Activated T-cell treated with anti-CD3 and anti-CD28 coated beads for 48 hours (primary cell): ENCODE results near the gene USP49.
"Not testable (repeated sequence)": the region's sequence is repeated elsewhere in the genome, so short reads cannot be mapped to it uniquely, and the experiment has no call there.

Experiments used
- DNase-seq: peaks from one replicate; pipeline ENCODE4 v3.0.0-alpha.2; 2020; ENCODE audit warnings: low read depth

The USP49 gene

DNA sequence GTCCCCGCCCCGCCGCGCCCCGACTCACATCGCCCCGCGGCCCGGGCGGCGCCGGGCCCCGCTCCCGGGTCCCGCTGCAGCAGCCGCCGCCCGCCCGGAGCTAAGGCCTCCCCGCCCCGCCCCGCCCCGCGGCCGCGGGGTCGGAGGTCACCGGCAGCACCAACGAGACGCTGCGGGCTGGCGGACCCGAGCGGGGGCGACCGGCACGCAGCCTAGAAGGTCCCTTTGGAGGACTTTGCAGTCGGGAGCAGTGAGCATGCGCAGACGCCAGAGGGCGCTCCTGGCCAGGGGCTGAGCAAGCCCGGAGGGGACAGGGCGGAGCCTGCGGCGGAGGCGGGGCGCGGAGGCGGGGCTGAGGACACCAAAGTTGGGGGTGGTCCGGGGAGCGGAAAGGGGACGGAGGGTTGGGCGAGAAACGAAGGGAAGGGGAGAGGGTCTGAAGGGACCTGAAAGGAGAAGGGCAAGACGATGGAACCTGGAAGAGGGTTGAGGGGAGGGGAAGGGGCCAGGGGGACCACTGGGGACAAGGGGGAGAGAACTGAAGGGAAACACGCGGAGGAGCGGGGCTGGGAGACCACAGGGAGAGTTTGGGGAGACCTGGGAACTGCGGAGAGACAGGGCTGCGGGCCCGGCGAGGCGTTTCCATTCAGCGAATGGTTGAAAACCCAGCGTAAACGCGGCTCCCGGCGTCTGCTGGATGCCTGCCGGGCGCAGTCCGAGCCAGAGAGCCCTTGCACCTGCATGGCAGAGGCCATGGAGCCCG, 115.2 kb downstream of the USP49 start, which contains the start of gene FRS3:
TSS of gene FRS3 (minus strand) at position 113 of the 763 bp plus-strand sequence. CDS start 2,913 bp downstream, outside the sequence.
- peak; percentile 99 for DNase-seq

DNA sequence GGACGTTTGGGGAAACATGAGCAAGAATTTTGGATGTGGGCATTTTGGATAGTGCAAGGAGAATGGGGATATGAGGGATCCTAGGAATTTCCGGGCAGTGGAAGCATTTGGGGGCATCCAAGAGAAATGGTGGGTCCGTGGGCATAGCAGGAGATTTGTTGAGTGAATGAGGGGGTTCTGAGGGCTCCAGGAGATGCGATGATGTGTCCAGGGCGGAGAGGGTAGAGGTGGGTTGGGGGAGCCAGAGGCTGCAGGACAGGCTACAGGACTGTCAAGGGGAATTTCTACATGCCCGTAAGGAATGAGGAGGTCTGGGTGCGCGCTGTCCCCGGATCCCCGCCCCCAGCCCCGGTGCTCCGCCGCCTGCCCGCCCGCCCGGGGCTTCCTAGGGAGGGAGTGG, 115.8 kb downstream of the USP49 start:
- DNase-seq, result no peak

DNA sequence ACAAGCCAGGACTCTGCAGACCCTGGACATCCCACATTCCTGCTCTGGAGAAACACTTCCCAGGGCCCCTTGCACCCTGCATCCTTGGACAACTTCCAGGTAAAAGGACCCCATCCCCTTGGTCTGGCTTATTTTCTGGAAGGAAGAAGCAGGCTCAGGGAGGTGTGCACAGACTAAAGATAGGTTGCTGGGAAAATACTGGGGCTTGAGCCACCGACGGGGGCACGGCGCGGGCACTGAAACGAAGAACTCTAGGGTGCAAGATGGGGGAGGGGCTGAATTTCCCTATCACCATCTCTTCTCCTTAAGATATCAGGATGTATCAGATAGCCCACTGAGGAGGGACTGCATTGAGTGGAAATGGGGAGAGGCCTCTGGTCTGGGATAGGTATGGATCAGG, 116.3 kb downstream of the USP49 start:
- no peak for DNase-seq

DNA sequence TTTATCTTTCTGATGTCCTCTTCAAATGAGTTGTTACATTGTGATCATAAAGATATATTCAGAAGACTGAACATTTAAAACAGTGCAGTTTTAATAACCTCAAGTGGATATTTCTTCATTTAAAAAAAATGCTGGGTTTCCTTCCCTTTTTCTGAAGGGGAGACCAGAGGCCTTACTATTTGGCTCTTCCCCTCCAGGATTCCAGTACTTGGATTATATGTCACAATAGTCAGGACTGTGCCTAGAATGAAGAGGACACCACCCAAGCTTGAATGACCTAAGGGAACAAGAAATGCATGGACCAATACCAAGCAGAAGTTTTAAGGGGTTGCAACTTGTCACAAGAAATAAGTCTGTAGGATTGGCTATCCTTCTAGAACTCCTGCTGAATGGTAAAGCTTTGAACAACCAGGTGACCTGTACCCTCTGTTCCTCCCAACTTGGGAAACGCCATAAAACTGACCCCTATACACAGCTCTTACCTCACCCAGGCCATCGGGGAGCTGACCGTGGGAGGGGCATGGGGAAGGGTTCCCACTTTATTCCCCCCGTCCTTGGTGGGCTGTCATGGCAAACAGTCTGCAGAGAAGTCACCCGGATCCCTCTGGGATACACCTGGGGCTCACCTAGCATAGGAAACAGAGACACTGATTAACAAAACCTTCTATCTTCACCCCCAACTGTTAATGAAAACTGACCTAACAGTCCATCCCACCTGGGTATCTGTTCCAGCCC, 117.5 kb downstream of the USP49 start:
- DNase-seq, result no peak

DNA sequence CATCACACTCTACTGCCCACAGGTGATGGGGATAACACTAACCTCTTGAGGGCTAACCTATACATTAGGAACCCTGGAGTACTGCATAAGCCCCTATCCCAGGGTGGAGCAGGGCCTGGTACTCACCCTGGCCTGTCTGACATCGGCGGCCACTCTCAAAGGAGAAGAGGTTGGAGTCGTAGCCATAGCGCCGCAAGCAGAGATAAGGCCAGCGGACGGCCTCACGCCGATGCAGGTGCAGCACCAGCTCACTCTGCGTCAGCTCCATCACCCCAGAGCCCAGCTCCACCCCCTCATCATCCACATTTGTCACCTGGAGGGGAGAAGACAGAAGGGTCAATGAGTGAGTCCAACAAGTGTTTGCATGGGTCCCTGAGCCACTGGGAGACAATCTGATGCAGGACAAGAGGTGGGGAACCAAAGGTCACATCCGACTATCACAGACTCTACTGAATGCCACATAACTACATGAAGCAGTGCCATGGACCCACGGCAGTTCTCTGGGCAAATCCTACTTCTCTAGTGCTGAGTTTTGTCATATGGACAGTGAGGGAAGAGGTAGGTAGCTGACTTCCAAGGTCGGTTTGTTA, 119.8 kb downstream of the USP49 start:
- no peak for DNase-seq

DNA sequence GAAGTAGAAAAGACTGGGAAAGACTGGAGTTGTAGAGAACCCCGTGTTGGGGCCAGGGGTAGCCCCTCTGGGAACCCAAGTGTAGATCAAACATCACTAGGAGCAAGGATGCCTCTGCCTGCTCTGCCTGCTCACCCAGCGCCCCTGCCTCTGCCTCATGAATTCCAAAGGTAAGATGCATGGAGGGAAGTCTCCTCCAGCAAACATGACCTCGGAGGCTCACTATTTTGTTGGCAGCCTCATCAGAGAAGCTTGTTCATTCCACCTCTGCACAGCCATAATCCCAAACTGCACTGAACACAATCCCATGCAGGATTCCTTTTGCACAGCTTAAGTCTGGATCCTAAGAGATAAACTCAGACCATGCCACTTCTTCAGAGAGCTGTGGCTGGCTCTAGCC, 120.3 kb downstream of the USP49 start:
- DNase-seq, result no peak

DNA sequence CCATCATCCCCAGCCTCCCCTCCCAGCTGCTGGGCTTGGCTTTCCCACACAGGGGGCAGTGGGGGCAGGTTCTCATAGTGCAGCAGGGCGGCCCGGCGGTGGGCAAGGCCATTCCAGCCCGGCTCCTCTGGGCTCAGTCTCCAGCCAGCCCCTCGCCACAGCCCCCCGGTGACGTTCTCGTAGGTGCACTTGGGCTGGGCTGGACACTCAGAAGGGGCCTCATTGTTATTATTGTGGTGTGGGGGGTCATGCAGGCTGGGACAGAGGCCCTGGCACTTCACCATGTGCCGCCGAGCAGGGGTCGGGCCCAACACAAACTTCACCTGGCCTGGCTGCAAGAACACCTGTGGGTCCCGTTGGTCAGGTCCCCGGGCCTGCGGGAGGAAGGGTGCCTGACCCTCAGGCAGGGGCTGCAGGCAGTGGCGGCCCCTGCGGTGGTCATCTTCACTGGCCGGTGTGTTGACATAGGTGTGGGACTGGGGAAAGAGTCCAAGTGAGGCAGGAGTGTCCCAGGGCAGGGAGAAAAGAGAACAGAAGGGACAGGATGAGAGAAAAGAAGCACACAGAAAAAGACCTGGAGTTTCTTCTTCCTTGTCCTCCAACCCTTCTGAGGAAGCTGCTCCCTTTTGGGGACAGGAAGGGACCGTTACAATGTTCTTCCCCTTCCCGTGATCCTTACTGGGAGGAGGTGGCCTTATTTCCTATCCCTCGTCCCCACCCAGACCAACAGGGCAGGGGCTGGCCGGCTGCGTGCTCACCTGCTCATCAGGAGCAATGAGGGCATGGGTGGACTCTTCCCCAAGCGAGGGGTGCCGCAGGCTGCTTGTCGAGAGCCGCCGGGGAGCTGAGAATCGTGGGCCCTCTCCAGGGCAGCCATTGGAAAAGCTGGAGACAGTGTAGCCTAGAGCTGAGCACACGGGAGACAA, 123.9 kb downstream of the USP49 start:
- DNase-seq, result no peak

DNA sequence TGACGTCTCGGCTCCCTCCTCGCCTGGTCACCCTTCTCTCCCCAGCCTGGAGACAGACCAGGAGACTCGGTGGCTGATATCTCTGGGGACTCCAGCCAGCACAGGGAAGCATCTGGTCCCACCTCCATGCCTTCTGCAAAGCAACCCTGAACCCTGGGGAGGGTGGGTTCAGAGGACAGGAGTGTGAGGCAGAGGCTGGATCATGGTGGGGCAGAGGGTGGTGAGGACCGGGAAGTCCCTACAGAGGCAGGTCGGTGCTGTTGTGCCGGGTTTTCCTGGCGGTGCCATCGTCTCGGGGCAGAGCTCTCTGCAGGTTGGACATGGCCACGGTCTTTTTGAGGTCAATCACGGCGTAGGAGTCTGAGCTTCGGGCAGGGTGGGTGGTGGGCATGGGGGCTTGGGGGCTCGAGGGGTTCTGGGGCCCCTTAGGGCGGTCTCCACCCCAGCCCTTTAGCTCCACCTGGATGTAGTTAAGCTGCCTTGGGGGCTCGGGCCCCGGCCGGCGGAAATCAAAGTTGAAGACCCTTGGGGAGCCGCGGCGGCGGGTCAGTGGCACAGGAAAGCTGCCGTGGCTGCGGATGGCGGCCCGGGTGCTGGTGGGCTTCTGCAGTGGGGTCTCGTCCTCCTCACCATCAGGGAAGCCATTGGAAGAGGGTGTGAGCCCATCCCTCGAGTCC, 124.7 kb downstream of the USP49 start:
- no peak for DNase-seq

DNA sequence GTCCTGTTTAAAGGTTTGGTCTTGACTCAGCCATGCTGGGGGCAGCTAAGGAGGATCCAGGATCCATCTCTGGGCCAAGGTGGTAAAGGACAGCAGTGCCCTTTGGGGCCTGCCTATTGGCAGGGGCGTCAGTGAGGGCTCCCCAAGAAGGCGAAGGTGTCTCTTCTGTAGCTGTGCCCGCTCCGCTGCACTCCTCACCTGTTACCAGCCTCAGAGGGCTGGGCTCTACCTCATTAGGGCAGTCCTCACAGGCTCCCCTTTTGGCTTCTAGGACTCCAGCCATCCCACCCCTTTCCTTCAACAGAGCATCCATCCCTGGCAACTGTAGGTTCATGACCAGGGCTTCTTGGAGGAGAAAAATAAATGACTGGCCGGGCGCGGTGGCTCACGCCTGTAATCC, 125.8 kb downstream of the USP49 start:
- no peak for DNase-seq

DNA sequence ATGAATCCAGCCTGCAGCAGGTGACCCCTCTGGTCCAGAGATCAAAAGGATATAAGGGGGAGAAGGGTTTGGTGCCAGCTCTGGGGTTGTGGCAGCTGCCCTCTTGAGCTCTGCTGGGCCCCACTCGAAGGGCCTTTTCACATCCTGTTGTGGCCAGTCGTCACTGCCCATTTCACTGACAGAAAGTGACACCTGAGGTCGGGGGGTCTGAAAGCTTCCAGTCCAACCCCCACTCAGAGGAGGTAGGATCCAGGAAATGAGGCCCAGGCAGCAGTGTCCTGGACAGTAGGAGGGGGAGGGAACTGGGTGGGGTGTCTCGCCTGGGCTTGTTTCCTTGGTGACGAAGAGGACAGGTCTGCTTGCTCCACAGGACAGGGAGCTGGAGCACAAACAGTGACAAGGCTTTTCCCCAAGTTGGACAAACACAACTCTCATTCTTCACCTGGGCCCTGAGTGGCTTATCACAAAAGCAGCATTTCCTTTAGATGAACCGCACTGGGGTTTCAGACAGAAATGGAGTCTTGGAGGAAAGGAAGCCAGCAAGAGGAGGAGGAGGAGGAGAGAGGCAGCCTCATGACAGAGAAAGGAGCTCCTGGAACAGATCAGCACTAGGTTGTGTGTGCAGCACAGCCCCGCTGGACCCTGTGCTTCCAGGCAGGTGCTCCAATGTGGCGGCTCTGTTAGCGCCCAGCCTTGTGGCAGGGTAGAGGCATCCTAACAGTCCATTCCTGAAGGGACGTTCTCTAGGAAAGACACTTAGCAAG, 126.4 kb downstream of the USP49 start:
- no peak for DNase-seq

DNA sequence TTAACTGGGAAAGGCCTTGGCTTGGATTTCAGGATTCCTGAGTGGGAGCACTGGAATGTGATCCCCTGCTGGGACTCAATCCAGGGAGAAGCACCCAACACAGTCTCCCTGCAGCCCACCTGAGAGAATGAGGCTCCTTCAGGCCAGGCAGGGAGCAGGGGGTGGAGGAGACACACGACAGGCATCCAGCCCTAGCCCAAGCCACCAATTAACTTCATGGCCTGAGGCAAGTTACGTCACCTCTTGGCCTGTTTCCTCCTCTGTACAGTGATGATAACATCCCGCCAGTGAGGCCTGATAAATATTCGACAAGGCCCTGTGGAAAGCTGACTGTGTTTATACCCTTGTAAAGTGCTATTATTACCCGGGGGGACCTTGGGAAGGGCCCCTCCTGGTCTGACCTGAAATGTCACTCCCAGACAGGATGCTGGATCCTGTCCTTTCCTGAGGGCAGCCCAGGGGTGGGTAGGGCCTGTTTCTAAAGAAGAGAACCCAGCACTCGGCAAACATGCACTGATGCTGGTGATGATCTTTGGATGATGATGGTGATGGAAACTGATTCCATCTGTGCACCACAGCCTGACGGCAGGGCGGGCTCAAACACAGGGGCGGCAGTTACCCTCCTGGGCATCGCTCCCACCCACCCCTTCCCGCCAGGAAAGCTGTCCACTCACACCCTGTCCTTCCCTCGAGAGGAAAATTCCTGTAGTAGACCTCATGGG, 127.9 kb downstream of the USP49 start:
- no peak for DNase-seq

DNA sequence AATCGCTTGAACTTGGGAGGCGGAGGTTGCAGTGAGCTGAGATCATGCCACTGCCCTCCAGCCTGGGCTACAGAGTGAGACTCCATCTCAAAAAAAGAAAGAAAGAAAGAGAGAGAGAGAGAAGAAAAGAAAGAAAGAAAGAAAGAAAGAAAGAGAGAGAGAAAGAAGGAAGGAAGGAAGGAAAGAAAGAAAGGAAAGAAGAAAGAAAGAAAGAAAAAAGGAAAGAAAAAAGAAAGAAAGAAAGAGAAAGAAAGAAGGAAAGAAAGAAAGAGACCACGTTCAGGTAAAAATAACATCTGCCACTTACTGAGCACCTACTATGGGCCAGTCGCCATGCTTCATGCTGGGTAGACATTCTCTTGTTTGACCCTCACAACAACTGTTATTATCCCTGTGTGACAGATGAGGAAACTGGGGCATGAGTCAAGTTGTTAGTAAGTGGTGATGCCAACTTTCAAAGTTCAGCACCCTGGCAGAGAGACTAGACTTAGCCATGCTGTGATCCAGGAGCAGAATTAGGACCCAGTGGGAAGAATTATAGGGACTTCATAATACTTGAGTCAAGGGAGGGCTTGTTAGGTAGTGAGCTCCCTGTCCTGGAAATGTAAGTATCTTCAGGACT, 129.0 kb downstream of the USP49 start:
- DNase-seq, result not testable (repeated sequence)

DNA sequence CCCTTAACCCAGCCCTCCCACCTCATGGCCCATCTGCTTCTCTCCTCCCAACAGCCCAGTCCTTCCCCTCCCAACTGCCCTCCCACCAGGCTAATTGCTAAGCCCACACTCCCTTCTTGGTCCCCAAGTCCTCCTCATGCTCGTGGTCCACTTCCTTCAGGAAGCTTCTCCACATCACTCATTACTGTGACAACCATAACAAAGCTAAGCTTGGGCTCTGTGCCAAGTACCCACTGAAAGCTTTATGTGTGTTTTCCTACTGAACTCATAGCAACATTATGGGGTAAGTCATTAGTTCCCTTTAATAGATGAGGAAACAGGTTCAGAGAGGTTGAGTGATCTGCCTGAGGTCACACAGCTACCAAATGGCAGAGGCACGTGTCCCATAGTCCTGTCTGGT, 131.7 kb downstream of the USP49 start:
- DNase-seq, result no peak

DNA sequence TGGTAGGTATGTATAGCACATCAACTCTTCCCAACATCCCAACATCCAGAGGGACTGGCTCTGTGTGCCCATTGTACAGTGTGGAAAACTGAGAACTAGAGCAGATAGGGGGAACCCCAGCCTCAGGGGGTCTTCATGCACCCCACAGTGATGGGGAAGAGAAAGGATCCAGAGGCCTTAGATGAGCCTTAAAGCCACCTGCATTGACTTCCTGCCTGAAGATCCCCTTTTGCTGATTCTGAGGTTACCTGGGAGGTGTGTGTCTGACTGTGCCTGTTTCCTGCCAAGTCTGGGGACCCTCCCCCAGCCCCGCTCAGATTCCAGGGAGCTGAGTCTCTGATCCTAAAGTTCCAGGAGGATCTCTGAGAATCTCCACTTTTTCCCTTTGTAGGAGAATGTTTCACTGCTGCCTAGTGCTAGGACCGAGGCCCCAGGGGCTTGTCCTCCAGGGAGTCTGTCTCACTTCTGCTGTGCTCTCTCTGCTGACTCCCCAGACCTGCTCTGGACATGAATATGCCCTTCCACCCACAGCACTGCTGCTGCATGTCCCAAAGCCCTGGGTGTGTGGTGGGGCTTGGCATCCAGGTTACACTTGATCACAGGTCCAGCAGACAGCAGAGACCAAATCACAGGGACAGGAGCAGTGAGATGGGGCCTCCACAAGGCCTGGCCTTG, 135.1 kb downstream of the USP49 start:
- no peak for DNase-seq

DNA sequence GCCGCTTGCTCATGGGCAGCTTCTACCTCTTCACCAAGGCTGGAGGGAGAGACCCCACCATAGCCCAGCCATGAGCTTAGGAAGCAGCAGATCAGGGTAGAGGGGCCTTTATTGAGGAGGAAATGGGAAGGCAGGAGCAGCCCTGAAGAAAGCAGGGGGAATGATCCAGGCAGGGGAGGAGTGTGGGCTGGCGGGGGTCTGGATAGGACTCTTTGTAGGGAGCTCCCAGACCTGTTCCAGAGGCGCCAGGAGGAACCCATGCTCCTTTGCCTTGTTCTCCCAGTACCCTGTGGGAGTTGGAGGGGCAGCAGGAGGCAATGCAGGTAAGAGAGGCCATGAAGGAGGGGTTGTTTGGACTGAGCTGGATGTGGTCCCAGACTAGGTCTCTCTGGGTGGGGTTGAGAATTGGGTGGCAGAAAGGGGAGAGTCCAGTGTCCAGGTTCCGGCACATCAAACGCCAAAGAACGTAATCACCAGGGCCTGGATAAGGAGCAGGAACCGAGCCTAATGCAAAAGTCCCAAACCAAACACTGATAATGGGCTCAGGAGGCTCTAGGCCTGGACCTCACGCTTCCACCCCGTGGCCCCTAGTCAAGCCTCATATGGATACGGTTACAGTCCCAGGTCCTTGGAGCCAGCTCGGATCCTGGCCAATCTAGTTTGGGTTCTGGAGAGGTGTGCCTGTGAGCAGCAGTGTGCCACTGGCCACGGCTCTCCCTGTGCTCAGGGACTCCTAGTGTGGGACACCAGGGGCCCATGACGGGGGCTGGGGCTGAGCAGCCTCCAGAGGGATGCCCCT, 135.9 kb downstream of the USP49 start:
- no peak for DNase-seq

DNA sequence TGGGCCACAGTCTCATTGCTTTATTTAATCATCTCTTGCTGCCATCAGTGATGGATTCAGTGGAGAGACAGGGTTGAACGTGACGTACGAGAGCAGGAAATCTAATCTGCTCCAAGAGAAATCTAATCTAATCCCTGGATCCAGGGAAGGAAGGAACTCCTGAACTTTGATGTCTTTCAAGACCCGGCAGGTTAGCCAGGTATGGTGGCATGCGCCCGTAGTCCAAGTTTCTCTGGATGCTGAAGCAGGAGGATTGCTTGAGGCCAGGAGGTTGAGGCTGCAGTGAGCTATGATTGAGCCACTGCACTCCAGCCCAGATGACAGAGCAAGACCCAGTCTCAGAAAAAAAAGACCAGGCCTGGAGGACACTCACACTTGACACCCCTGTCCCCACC, 136.5 kb downstream of the USP49 start:
- no peak for DNase-seq

DNA sequence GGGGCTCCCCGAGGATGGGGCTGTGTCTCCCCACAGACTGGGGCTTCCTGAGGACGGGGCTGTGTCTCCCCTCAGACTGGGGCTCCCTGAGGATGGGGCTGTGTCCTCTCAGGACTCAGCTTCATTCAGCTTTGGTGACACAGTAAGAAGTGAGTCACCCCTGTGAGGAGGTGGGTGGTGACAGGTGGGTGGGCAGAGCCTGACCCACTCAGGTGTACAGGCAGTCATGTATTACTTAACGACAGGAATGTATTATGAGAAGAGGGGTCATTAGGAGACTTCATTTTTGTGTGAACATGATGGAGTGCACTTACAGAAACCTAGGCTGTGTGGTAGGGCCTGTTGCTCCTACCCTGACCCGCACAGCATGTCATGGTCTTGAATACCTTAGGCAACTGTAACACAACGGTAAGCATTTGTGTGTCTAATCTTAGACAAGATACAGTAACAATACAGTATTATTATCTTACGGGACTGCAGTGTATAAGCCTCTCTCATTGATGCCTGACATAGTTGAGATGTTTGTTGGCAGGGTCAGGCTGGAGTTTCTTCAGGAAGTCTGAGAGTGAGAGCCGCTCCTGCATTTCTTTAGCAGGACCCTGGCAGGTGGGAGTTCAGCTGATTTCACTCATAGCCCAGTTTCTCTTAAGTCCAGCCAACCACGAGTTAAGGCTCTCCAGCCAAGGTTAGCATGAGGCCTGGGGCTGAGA, 137.1 kb downstream of the USP49 start:
- no peak for DNase-seq

DNA sequence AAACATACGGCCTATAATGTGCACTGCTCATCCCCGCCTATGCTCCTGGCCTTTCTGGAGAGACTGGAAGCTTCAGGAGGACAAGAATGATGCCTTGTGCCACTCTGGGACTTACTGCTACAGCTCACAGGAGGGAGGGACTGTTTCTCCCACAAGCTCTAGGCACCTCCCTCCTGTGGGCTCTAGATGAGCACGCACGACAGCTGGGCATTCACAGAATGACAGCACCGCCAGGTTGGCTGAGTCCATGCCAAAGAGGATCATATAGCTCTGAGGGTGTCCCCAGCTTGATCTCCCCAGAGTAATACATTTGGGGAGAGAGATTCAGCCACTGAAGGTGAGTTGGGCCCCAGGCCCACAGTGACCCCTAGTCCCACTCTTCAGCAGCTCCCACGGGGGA, 137.9 kb downstream of the USP49 start:
- DNase-seq, result no peak
